MM.1S (cell line): ENCODE results near the gene PKIG.

Experiments used
- DNase-seq: peaks from one replicate; pipeline ENCODE4 v3.0.0-alpha.2; 2015
- H2AFZ ChIP-seq: fragments of 300-600 bp; sonication (generic); 2 replicates; pipeline ENCODE4 v1.6.0; 2016; ENCODE audit warnings: antibody characterized with exemption, low read length
- H3F3A ChIP-seq: fragments of 300-600 bp; sonication (generic); 2 replicates; pipeline ENCODE4 v1.6.1; 2016; ENCODE audit warnings: mild to moderate bottlenecking, antibody characterized with exemption, low read length, moderate library complexity, mixed read lengths; ENCODE audit not compliant: insufficient read depth
- H3K27ac ChIP-seq: fragments of 300-600 bp; sonication (generic); 2 replicates; pipeline ENCODE4 v1.5.1; 2016; ENCODE audit warnings: mild to moderate bottlenecking, low read length
- H3K27me3 ChIP-seq: fragments of 300-600 bp; sonication (generic); replicated peaks from 2 replicates; pipeline ENCODE4 v1.6.0; 2016; ENCODE audit warnings: low read length; ENCODE audit not compliant: insufficient read depth
- H3K36me3 ChIP-seq: fragments of 300-600 bp; sonication (generic); replicated peaks from 2 replicates; pipeline ENCODE4 v1.6.1; 2016; ENCODE audit warnings: mild to moderate bottlenecking, low read length, mixed read lengths; ENCODE audit not compliant: insufficient read depth
- H3K4me1 ChIP-seq: fragments of 300-600 bp; sonication (generic); 2 replicates; pipeline ENCODE4 v1.6.1; 2016; ENCODE audit warnings: low read length, mixed read lengths
- H3K4me2 ChIP-seq: fragments of 300-600 bp; sonication (generic); 2 replicates; pipeline ENCODE4 v1.6.0; 2016; ENCODE audit warnings: low read depth, low read length
- H3K4me3 ChIP-seq: fragments of 300-600 bp; sonication (generic); 2 replicates; pipeline ENCODE4 v1.5.1; 2016; ENCODE audit warnings: low read length, mixed read lengths
- H3K79me2 ChIP-seq: fragments of 300-600 bp; sonication (generic); 2 replicates; pipeline ENCODE4 v1.6.1; 2016; ENCODE audit warnings: mixed run types, low read length, mixed read lengths
- H3K9ac ChIP-seq: fragments of 300-600 bp; sonication (generic); 2 replicates; pipeline ENCODE4 v1.6.1; 2016; ENCODE audit warnings: low read length, mixed read lengths
- H3K9me2 ChIP-seq: fragments of 300-600 bp; sonication (generic); replicated peaks from 2 replicates; pipeline ENCODE4 v1.6.1; 2016; ENCODE audit warnings: mild to moderate bottlenecking, low read length, mixed read lengths; ENCODE audit not compliant: insufficient read depth
- H3K9me3 ChIP-seq: fragments of 300-600 bp; sonication (generic); replicated peaks from 2 replicates; pipeline ENCODE4 v1.6.1; 2016; ENCODE audit warnings: mild to moderate bottlenecking, low read length, mixed read lengths; ENCODE audit not compliant: insufficient read depth
- H4K20me1 ChIP-seq: fragments of 300-600 bp; sonication (generic); 2 replicates; pipeline ENCODE4 v1.6.1; 2016; ENCODE audit warnings: mild to moderate bottlenecking, low read length, moderate library complexity, mixed read lengths; ENCODE audit not compliant: insufficient read depth
- CTCF ChIP-seq: fragments of 300-600 bp; sonication (generic); IDR thresholded peaks from 2 replicates; pipeline ENCODE4 v1.5.1; 2016; ENCODE audit warnings: antibody characterized with exemption, low read length, mixed read lengths
- EZH2 ChIP-seq: fragments of 300-600 bp; sonication (generic); optimal IDR thresholded peaks from 2 replicates; pipeline ENCODE3; 2017; ENCODE audit warnings: low read depth, mild to moderate bottlenecking, antibody characterized with exemption, low read length, mixed read lengths
- EZH2phosphoT487 ChIP-seq: fragments of 300-600 bp; sonication (generic); IDR thresholded peaks from 2 replicates; pipeline ENCODE4 v1.6.1; 2018; ENCODE audit warnings: antibody characterized with exemption, low read length

Gene PKIG

GRCh38 chr20:44574372-44574771 lies 8.0 kb upstream of the PKIG start:
- Histone ChIP-seq H3K27me3 (no peaks in the 10 kb centered on the region), H3K79me2 (no peaks in the 10 kb centered on the region), H3K36me3 (no peaks in the 10 kb centered on the region), H3K9me2 (no peaks in the 10 kb centered on the region), H3K4me3 (no peak overlapping the region), H3K27ac (no peak overlapping the region), H3F3A (no peaks in the 10 kb centered on the region), H3K4me2 (no peak overlapping the region), H2AFZ (no peak overlapping the region), H3K4me1 (peaks cover 13% of the 10 kb centered on the region), H4K20me1 (no peaks in the 10 kb centered on the region), H3K9ac (no peak overlapping the region), H3K9me3 (no peaks in the 10 kb centered on the region)
- DNase-seq = no peak
- TF ChIP-seq EZH2 (no peak), EZH2phosphoT487 (no peak), CTCF (no peak)

GRCh38 chr20:44576297-44576696 lies 6.1 kb upstream of the PKIG start:
- Histone ChIP-seq H3K27me3 (no peaks in the 10 kb centered on the region), H3K4me2 (no peak overlapping the region), H3K4me1 (peaks cover 16% of the 10 kb centered on the region)

GRCh38 chr20:44579313-44580081 lies 2.9 kb upstream of the PKIG start:
- H3K36me3 ChIP-seq = no peaks in the 10 kb centered on the region
- no peaks in the 10 kb centered on the region for H3K27me3 ChIP-seq
- no peak overlapping the region for H3K27ac ChIP-seq
- no peaks in the 10 kb centered on the region for H3K9me2 ChIP-seq
- no peaks in the 10 kb centered on the region for H3K9me3 ChIP-seq
- no peak overlapping the region for H3K4me3 ChIP-seq
- H2AFZ ChIP-seq = no peak overlapping the region
- H3K9ac ChIP-seq = no peak overlapping the region
- H3K79me2 ChIP-seq = no peaks in the 10 kb centered on the region
- H3K4me1 ChIP-seq = peaks cover 6% of the 10 kb centered on the region; the same call in 1 of the 2 replicates
- no peak overlapping the region for H3K4me2 ChIP-seq
- DNase-seq = no peak
- no peak for TF ChIP-seq CTCF
- TF ChIP-seq EZH2 = no peak
- TF ChIP-seq EZH2phosphoT487 = no peak
- H3F3A ChIP-seq = no peaks in the 10 kb centered on the region
- H4K20me1 ChIP-seq = no peaks in the 10 kb centered on the region

More at GRCh38 chr20:44576297-44576696, 6.1 kb upstream of the PKIG start:
- Histone ChIP-seq H3K4me3 (no peak overlapping the region), H3K79me2 (no peaks in the 10 kb centered on the region), H3K9ac (no peak overlapping the region), H3F3A (no peaks in the 10 kb centered on the region), H3K27ac (no peak overlapping the region), H3K36me3 (no peaks in the 10 kb centered on the region), H3K9me2 (no peaks in the 10 kb centered on the region), H3K9me3 (no peaks in the 10 kb centered on the region), H4K20me1 (no peaks in the 10 kb centered on the region), H2AFZ (no peak overlapping the region)
- no peak for DNase-seq
- TF ChIP-seq EZH2phosphoT487 (no peak), EZH2 (no peak), CTCF (no peak)
